ENCODE results near the gene ATP1A3. TPM values are rescaled to one million over a fixed set of nuclear protein-coding genes. Genes with fewer than 3 reads are reported as not detected.
"Not testable (repeated sequence)": the region's sequence is repeated elsewhere in the genome, so short reads cannot be mapped to it uniquely, and the experiment has no call there.

The ATP1A3 gene
- total and polyA plus RNA-seq, 8 donors, result 0.09 to 1.2 (median 0.32) TPM

DNA sequence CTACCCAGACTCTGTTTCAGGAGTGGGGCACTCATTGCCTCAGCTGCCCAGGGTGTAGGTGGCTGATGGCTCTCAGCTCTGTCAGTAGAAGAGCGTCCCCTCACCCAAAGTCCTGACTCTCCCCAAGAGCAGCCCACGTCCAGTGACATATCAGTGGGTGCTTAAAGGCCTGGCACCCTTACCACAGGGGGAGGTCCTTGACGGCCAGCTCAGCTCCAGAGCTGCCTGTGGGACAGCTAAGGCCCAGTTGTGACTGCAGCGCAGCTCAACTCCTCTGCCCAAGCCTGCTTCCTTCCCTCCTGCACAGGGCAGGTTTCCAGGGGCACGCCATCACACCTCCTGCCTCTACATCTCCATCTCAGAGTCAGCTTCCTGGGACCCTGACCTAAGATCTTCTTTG is 43.6 kb upstream of the ATP1A3 start:
- H3K27me3 ChIP-seq, result no peaks in the 10 kb centered on the region
- FAIRE-seq (no peak), ATAC-seq (no peak), DNase-seq (no peak)
- intact Hi-C loops (cut with DNase I), result no loop called here
- no peaks in the 10 kb centered on the region for H3K9me3 ChIP-seq
- H3K4me3 ChIP-seq, result no peak overlapping the region
- H3K27ac ChIP-seq, result no peak overlapping the region
- H3K4me1 ChIP-seq, result no peaks in the 10 kb centered on the region
- H3K36me3 ChIP-seq, result no peaks in the 10 kb centered on the region
- TF ChIP-seq, protein P1, sequence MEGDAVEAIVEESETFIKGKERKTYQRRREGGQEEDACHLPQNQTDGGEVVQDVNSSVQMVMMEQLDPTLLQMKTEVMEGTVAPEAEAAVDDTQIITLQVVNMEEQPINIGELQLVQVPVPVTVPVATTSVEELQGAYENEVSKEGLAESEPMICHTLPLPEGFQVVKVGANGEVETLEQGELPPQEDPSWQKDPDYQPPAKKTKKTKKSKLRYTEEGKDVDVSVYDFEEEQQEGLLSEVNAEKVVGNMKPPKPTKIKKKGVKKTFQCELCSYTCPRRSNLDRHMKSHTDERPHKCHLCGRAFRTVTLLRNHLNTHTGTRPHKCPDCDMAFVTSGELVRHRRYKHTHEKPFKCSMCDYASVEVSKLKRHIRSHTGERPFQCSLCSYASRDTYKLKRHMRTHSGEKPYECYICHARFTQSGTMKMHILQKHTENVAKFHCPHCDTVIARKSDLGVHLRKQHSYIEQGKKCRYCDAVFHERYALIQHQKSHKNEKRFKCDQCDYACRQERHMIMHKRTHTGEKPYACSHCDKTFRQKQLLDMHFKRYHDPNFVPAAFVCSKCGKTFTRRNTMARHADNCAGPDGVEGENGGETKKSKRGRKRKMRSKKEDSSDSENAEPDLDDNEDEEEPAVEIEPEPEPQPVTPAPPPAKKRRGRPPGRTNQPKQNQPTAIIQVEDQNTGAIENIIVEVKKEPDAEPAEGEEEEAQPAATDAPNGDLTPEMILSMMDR (IDR thresholded peaks at IDR 0.05), result no peak
- WGBS, 2 donors, result 65 to 78% methylated on average over 5 of the region's 5 CpGs

- TF ChIP-seq, protein P1 (IDR thresholded peaks at IDR 0.05), result peak; percentile 61 to 91 (median 80)
- intact Hi-C loops (cut with DNase I); H3K27me3 ChIP-seq; FAIRE-seq; H3K9me3 ChIP-seq; H3K27ac ChIP-seq; H3K4me3 ChIP-seq; H3K4me1 ChIP-seq; H3K36me3 ChIP-seq: not testable (repeated sequence)
- ATAC-seq (peak in 3 of 4 donors; percentile 53 to 82 (median 75)), DNase-seq (peak in 4 of 6 donors; percentile 15 to 40 (median 38))
- 30 to 32% methylated on average over 17 of the region's 17 CpGs for WGBS, 2 donors
Measured at GRCh38 chr19:42034640-42035391, 40.8 kb upstream of the ATP1A3 start.

DNA sequence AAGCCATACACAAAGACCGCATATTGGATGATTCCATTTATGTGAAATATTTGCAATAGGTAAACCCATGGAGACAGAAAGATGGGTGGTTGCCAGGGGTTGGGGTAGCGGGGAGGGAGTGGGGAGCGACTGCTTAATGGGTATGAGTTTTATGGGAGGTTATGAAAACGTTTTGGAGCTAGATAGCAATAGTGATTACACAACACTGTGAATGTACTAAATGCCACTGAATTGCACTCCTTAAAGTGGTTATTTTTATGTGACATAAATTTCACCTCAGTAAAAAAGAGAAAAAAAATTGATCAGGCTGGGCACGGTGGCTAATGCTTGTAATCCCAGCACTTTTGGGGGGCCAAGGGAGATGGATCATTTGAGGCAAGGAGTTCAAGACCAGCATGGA is 39.4 kb upstream of the ATP1A3 start:
- intact Hi-C loops (cut with DNase I), result no loop called here
- H3K27ac ChIP-seq, result no peak overlapping the region
- no peak for ATAC-seq

GRCh38 chr19:42032431-42032830 is 38.4 kb upstream of the ATP1A3 start:
- ATAC-seq, result no peak
- Histone ChIP-seq H3K4me3 (no peak overlapping the region), H3K4me1 (no peaks in the 10 kb centered on the region), H3K27ac (no peak overlapping the region), H3K27me3 (no peaks in the 10 kb centered on the region), H3K36me3 (no peaks in the 10 kb centered on the region), H3K9me3 (no peaks in the 10 kb centered on the region)
- TF ChIP-seq, protein P1 (IDR thresholded peaks at IDR 0.05), result no peak
- no peak for DNase-seq
- FAIRE-seq, result no peak
- 34 to 47% methylated on average over 5 of the region's 5 CpGs for WGBS, 2 donors
- intact Hi-C loops (cut with DNase I), result no loop called here

More for the DNA sequence above, 39.4 kb upstream of the ATP1A3 start:
- Histone ChIP-seq H3K9me3 (no peaks in the 10 kb centered on the region), H3K27me3 (no peaks in the 10 kb centered on the region), H3K4me1 (no peaks in the 10 kb centered on the region), H3K4me3 (no peak overlapping the region), H3K36me3 (no peaks in the 10 kb centered on the region)
- TF ChIP-seq, protein P1 (IDR thresholded peaks at IDR 0.05), result no peak
- WGBS, 2 donors, result 43 to 64% methylated on average over 5 of the region's 5 CpGs
- DNase-seq (no peak), FAIRE-seq (no peak)
